Measurements from ENCODE around the gene NR1I2.

The NR1I2 gene

GRCh38 chr3:119792270-119792669 lies 10.4 kb downstream of the NR1I2 start:
- no peaks in the 10 kb centered on the region for H3K9me3 ChIP-seq (ENCODE audit: insufficient read depth, low read depth, low read length)
- H3K9me2 ChIP-seq (replicated peaks; ENCODE audit: low read depth, low read length) = no peaks in the 10 kb centered on the region
- no peak for TF ChIP-seq EZH2phosphoT487 (IDR thresholded peaks at IDR 0.05; ENCODE audit: borderline replicate concordance)
- TF ChIP-seq CTCF (conservative IDR thresholded peaks at IDR 0.05; ENCODE audit: low read length) = no peak
- no peaks in the 10 kb centered on the region for H3K36me3 ChIP-seq (ENCODE audit: insufficient read depth, low read length)
- H3F3A ChIP-seq (ENCODE audit: low read depth) = no peaks in the 10 kb centered on the region
- H3K4me1 ChIP-seq (ENCODE audit: insufficient read depth, low read length, poor library complexity, severe bottlenecking) = no peaks in the 10 kb centered on the region
- H3K4me2 ChIP-seq (ENCODE audit: low read depth, low read length, poor library complexity, severe bottlenecking) = no peak overlapping the region
- H3K9ac ChIP-seq (ENCODE audit: low read depth, low read length, poor library complexity, severe bottlenecking) = no peak overlapping the region
- H3K79me2 ChIP-seq (ENCODE audit: insufficient read depth, low read length) = no peaks in the 10 kb centered on the region
- H4K20me1 ChIP-seq (ENCODE audit: insufficient read depth, low read length, poor library complexity, severe bottlenecking) = no peaks in the 10 kb centered on the region
- H2AFZ ChIP-seq (ENCODE audit: low read length) = no peak overlapping the region
- H3K4me3 ChIP-seq (ENCODE audit: low read length, poor library complexity, severe bottlenecking) = no peak overlapping the region
- H3K27me3 ChIP-seq (ENCODE audit: insufficient read depth, low read length, poor library complexity, severe bottlenecking) = no peaks in the 10 kb centered on the region

- Histone ChIP-seq H3K4me2 (ENCODE audit: low read depth, low read length, poor library complexity, severe bottlenecking) (no peak overlapping the region), H3K9ac (ENCODE audit: low read depth, low read length, poor library complexity, severe bottlenecking) (no peak overlapping the region), H2AFZ (ENCODE audit: low read length) (no peak overlapping the region), H3K79me2 (ENCODE audit: insufficient read depth, low read length) (no peaks in the 10 kb centered on the region), H3K4me3 (ENCODE audit: low read length, poor library complexity, severe bottlenecking) (no peak overlapping the region), H3K36me3 (ENCODE audit: insufficient read depth, low read length) (no peaks in the 10 kb centered on the region), H3K4me1 (ENCODE audit: insufficient read depth, low read length, poor library complexity, severe bottlenecking) (no peaks in the 10 kb centered on the region), H3F3A (ENCODE audit: low read depth) (no peaks in the 10 kb centered on the region), H3K9me3 (ENCODE audit: insufficient read depth, low read depth, low read length) (no peaks in the 10 kb centered on the region), H4K20me1 (ENCODE audit: insufficient read depth, low read length, poor library complexity, severe bottlenecking) (no peaks in the 10 kb centered on the region), H3K9me2 (replicated peaks; ENCODE audit: low read depth, low read length) (no peaks in the 10 kb centered on the region), H3K27me3 (ENCODE audit: insufficient read depth, low read length, poor library complexity, severe bottlenecking) (no peaks in the 10 kb centered on the region)
- no peak for TF ChIP-seq CTCF (conservative IDR thresholded peaks at IDR 0.05; ENCODE audit: low read length)
These were observed 12.5 kb downstream of the NR1I2 start for GRCh38 chr3:119794401-119794800.

- H4K20me1 ChIP-seq (ENCODE audit: insufficient read depth, low read length, poor library complexity, severe bottlenecking) = no peaks in the 10 kb centered on the region
- TF ChIP-seq CTCF (conservative IDR thresholded peaks at IDR 0.05; ENCODE audit: low read length) (no peak), EZH2phosphoT487 (IDR thresholded peaks at IDR 0.05; ENCODE audit: borderline replicate concordance) (no peak)
- no peaks in the 10 kb centered on the region for H3K79me2 ChIP-seq (ENCODE audit: insufficient read depth, low read length)
- no peaks in the 10 kb centered on the region for H3F3A ChIP-seq (ENCODE audit: low read depth)
- H2AFZ ChIP-seq (ENCODE audit: low read length) = no peak overlapping the region
- no peaks in the 10 kb centered on the region for H3K36me3 ChIP-seq (ENCODE audit: insufficient read depth, low read length)
- no peak overlapping the region for H3K4me2 ChIP-seq (ENCODE audit: low read depth, low read length, poor library complexity, severe bottlenecking)
- H3K9ac ChIP-seq (ENCODE audit: low read depth, low read length, poor library complexity, severe bottlenecking) = no peak overlapping the region
- no peaks in the 10 kb centered on the region for H3K9me2 ChIP-seq (replicated peaks; ENCODE audit: low read depth, low read length)
- no peaks in the 10 kb centered on the region for H3K27me3 ChIP-seq (ENCODE audit: insufficient read depth, low read length, poor library complexity, severe bottlenecking)
- no peaks in the 10 kb centered on the region for H3K9me3 ChIP-seq (ENCODE audit: insufficient read depth, low read depth, low read length)
- H3K4me1 ChIP-seq (ENCODE audit: insufficient read depth, low read length, poor library complexity, severe bottlenecking) = no peaks in the 10 kb centered on the region
- H3K4me3 ChIP-seq (ENCODE audit: low read length, poor library complexity, severe bottlenecking) = no peak overlapping the region
These were observed 13.2 kb downstream of the NR1I2 start for GRCh38 chr3:119794971-119795612.
